ENCODE measurements around the gene RAE1. TPM values are rescaled to one million over a fixed set of nuclear protein-coding genes. Genes with fewer than 3 reads are reported as not detected.

Gene RAE1
- 27.5 TPM for polyA plus RNA-seq (2012; ENCODE audit: missing spikeins)

GRCh38 chr20:57351042-57351783 is at the start of gene RAE1:
Gene RAE1, plus strand, starts transcription at chr20:57351255. Its CDS starts 2,784 bp downstream, at chr20:57354039.
- TF ChIP-seq POLR2AphosphoS5 (IDR thresholded peaks at IDR 0.05; ENCODE audit: low read depth, low read length) (peak; percentile 74), POLR2A (IDR thresholded peaks at IDR 0.05; ENCODE audit: low read depth, low read length) (peak; percentile 87), TAF1 (IDR thresholded peaks at IDR 0.05; ENCODE audit: borderline replicate concordance, low read depth, low read length) (peak; percentile 63; the same call in 1 of the 2 replicates)
- FAIRE-seq: peak; percentile 87
- DNase-seq (ENCODE audit: insufficient read length): peak; percentile 69

GRCh38 chr20:57306747-57307146 is 44.3 kb upstream of the RAE1 start:
- FAIRE-seq (no peak), DNase-seq (ENCODE audit: insufficient read length) (no peak)
- TF ChIP-seq POLR2A (IDR thresholded peaks at IDR 0.05; ENCODE audit: low read depth, low read length) (no peak), TAF1 (IDR thresholded peaks at IDR 0.05; ENCODE audit: borderline replicate concordance, low read depth, low read length) (no peak), POLR2AphosphoS5 (IDR thresholded peaks at IDR 0.05; ENCODE audit: low read depth, low read length) (no peak)

- no peak for TF ChIP-seq POLR2A (IDR thresholded peaks at IDR 0.05; ENCODE audit: low read depth, low read length)
- TF ChIP-seq TAF1 (IDR thresholded peaks at IDR 0.05; ENCODE audit: borderline replicate concordance, low read depth, low read length): no peak
- no peak for DNase-seq (ENCODE audit: insufficient read length)
- no peak for FAIRE-seq
Observed at GRCh38 chr20:57308451-57309271, 42.4 kb upstream of the RAE1 start.

GRCh38 chr20:57309544-57310115 is 41.4 kb upstream of the RAE1 start:
- TF ChIP-seq POLR2AphosphoS5 (IDR thresholded peaks at IDR 0.05; ENCODE audit: low read depth, low read length) (no peak), TAF1 (IDR thresholded peaks at IDR 0.05; ENCODE audit: borderline replicate concordance, low read depth, low read length) (no peak), POLR2A (IDR thresholded peaks at IDR 0.05; ENCODE audit: low read depth, low read length) (no peak)
- DNase-seq (ENCODE audit: insufficient read length) (no peak), FAIRE-seq (no peak)

- TF ChIP-seq POLR2A (IDR thresholded peaks at IDR 0.05; ENCODE audit: low read depth, low read length) (no peak), POLR2AphosphoS5 (IDR thresholded peaks at IDR 0.05; ENCODE audit: low read depth, low read length) (no peak), TAF1 (IDR thresholded peaks at IDR 0.05; ENCODE audit: borderline replicate concordance, low read depth, low read length) (no peak)
- no peak for FAIRE-seq
- no peak for DNase-seq (ENCODE audit: insufficient read length)
Observed at GRCh38 chr20:57310821-57311514, 40.1 kb upstream of the RAE1 start.

- no peak for DNase-seq (ENCODE audit: insufficient read length)
- no peak for FAIRE-seq
- TF ChIP-seq POLR2A (IDR thresholded peaks at IDR 0.05; ENCODE audit: low read depth, low read length) (no peak), TAF1 (IDR thresholded peaks at IDR 0.05; ENCODE audit: borderline replicate concordance, low read depth, low read length) (no peak), POLR2AphosphoS5 (IDR thresholded peaks at IDR 0.05; ENCODE audit: low read depth, low read length) (no peak)
Observed at GRCh38 chr20:57312138-57312537, 38.9 kb upstream of the RAE1 start.

- TF ChIP-seq POLR2A (IDR thresholded peaks at IDR 0.05; ENCODE audit: low read depth, low read length): no peak
- TF ChIP-seq POLR2AphosphoS5 (IDR thresholded peaks at IDR 0.05; ENCODE audit: low read depth, low read length): no peak
- TF ChIP-seq TAF1 (IDR thresholded peaks at IDR 0.05; ENCODE audit: borderline replicate concordance, low read depth, low read length): no peak
- no peak for FAIRE-seq
- DNase-seq (ENCODE audit: insufficient read length): no peak
Observed at GRCh38 chr20:57313230-57313629, 37.8 kb upstream of the RAE1 start.

GRCh38 chr20:57313951-57314350 is 37.1 kb upstream of the RAE1 start:
- TF ChIP-seq TAF1 (IDR thresholded peaks at IDR 0.05; ENCODE audit: borderline replicate concordance, low read depth, low read length) (no peak), POLR2AphosphoS5 (IDR thresholded peaks at IDR 0.05; ENCODE audit: low read depth, low read length) (no peak), POLR2A (IDR thresholded peaks at IDR 0.05; ENCODE audit: low read depth, low read length) (no peak)
- DNase-seq (ENCODE audit: insufficient read length) (no peak), FAIRE-seq (no peak)

- no peak for FAIRE-seq
- no peak for TF ChIP-seq POLR2A (IDR thresholded peaks at IDR 0.05; ENCODE audit: low read depth, low read length)
- no peak for TF ChIP-seq POLR2AphosphoS5 (IDR thresholded peaks at IDR 0.05; ENCODE audit: low read depth, low read length)
- no peak for DNase-seq (ENCODE audit: insufficient read length)
Observed at GRCh38 chr20:57315083-57315975, 35.7 kb upstream of the RAE1 start.

GRCh38 chr20:57315976-57316480 is 35.0 kb upstream of the RAE1 start:
- no peak for FAIRE-seq
- TF ChIP-seq TAF1 (IDR thresholded peaks at IDR 0.05; ENCODE audit: borderline replicate concordance, low read depth, low read length): no peak
- no peak for TF ChIP-seq POLR2AphosphoS5 (IDR thresholded peaks at IDR 0.05; ENCODE audit: low read depth, low read length)
- no peak for TF ChIP-seq POLR2A (IDR thresholded peaks at IDR 0.05; ENCODE audit: low read depth, low read length)
- no peak for DNase-seq (ENCODE audit: insufficient read length)
